ENCODE measurements around the gene PRF1.

Gene PRF1

GRCh38 chr10:70619271-70620019 is 16.9 kb upstream of the PRF1 start:
- H4K20me1 ChIP-seq (ENCODE audit: insufficient read depth, low read length), result no peaks in the 10 kb centered on the region
- no peak overlapping the region for H3K9ac ChIP-seq (ENCODE audit: low read length)
- no peaks in the 10 kb centered on the region for H3K79me2 ChIP-seq (ENCODE audit: low read length)
- peaks cover 3% of the 10 kb centered on the region; the same call in 1 of the 2 replicates for H3K27me3 ChIP-seq (ENCODE audit: low read depth, low read length)
- no peak for TF ChIP-seq EZH2phosphoT487 (IDR thresholded peaks at IDR 0.05; ENCODE audit: low read depth)
- peak; percentile 41 for TF ChIP-seq CTCF (IDR thresholded peaks at IDR 0.05; ENCODE audit: low read depth, low read length)
- no peaks in the 10 kb centered on the region for H3K9me3 ChIP-seq (ENCODE audit: insufficient read depth, low read length)
- H3K4me3 ChIP-seq (ENCODE audit: low read length), result no peak overlapping the region
- no peak overlapping the region for H3K4me2 ChIP-seq (ENCODE audit: low read length)
- H3K27ac ChIP-seq (ENCODE audit: low read length), result no peak overlapping the region
- H3K36me3 ChIP-seq (replicated peaks; ENCODE audit: low read depth, low read length), result no peaks in the 10 kb centered on the region
- H2AFZ ChIP-seq (ENCODE audit: low read depth, low read length), result no peak overlapping the region
- peaks cover 10% of the 10 kb centered on the region; the same call in 1 of the 2 replicates for H3K4me1 ChIP-seq (ENCODE audit: low read length)

- no peak for TF ChIP-seq EZH2phosphoT487 (IDR thresholded peaks at IDR 0.05; ENCODE audit: low read depth)
- no peak for TF ChIP-seq CTCF (IDR thresholded peaks at IDR 0.05; ENCODE audit: low read depth, low read length)
- no peak overlapping the region for H3K4me2 ChIP-seq (ENCODE audit: low read length)
- H3K79me2 ChIP-seq (ENCODE audit: low read length), result no peaks in the 10 kb centered on the region
- no peak overlapping the region for H3K27ac ChIP-seq (ENCODE audit: low read length)
- peaks cover 10% of the 10 kb centered on the region; the same call in 1 of the 2 replicates for H3K4me1 ChIP-seq (ENCODE audit: low read length)
- no peaks in the 10 kb centered on the region for H3K36me3 ChIP-seq (replicated peaks; ENCODE audit: low read depth, low read length)
- H3K27me3 ChIP-seq (ENCODE audit: low read depth, low read length), result peaks cover 3% of the 10 kb centered on the region; the same call in 1 of the 2 replicates
- H4K20me1 ChIP-seq (ENCODE audit: insufficient read depth, low read length), result no peaks in the 10 kb centered on the region
- no peak overlapping the region for H3K4me3 ChIP-seq (ENCODE audit: low read length)
- no peak overlapping the region for H3K9ac ChIP-seq (ENCODE audit: low read length)
- H2AFZ ChIP-seq (ENCODE audit: low read depth, low read length), result no peak overlapping the region
- H3K9me3 ChIP-seq (ENCODE audit: insufficient read depth, low read length), result no peaks in the 10 kb centered on the region
These were observed 16.1 kb upstream of the PRF1 start for GRCh38 chr10:70618663-70619062.

GRCh38 chr10:70617798-70618568 is 15.4 kb upstream of the PRF1 start:
- no peak overlapping the region for H3K4me3 ChIP-seq (ENCODE audit: low read length)
- peaks cover 3% of the 10 kb centered on the region; the same call in 1 of the 2 replicates for H3K27me3 ChIP-seq (ENCODE audit: low read depth, low read length)
- H3K36me3 ChIP-seq (replicated peaks; ENCODE audit: low read depth, low read length), result no peaks in the 10 kb centered on the region
- H4K20me1 ChIP-seq (ENCODE audit: insufficient read depth, low read length), result no peaks in the 10 kb centered on the region
- H3K4me2 ChIP-seq (ENCODE audit: low read length), result no peak overlapping the region
- TF ChIP-seq EZH2phosphoT487 (IDR thresholded peaks at IDR 0.05; ENCODE audit: low read depth) (no peak), CTCF (IDR thresholded peaks at IDR 0.05; ENCODE audit: low read depth, low read length) (no peak)
- no peaks in the 10 kb centered on the region for H3K79me2 ChIP-seq (ENCODE audit: low read length)
- H3K9ac ChIP-seq (ENCODE audit: low read length), result no peak overlapping the region
- no peak overlapping the region for H2AFZ ChIP-seq (ENCODE audit: low read depth, low read length)
- H3K4me1 ChIP-seq (ENCODE audit: low read length), result peaks cover 10% of the 10 kb centered on the region; the same call in 1 of the 2 replicates
- H3K9me3 ChIP-seq (ENCODE audit: insufficient read depth, low read length), result no peaks in the 10 kb centered on the region
- H3K27ac ChIP-seq (ENCODE audit: low read length), result no peak overlapping the region

GRCh38 chr10:70616761-70617160 is 14.2 kb upstream of the PRF1 start:
- no peaks in the 10 kb centered on the region for H3K36me3 ChIP-seq (replicated peaks; ENCODE audit: low read depth, low read length)
- no peak overlapping the region for H3K27ac ChIP-seq (ENCODE audit: low read length)
- H3K4me2 ChIP-seq (ENCODE audit: low read length), result no peak overlapping the region

More at GRCh38 chr10:70616761-70617160, 14.2 kb upstream of the PRF1 start:
- Histone ChIP-seq H2AFZ (ENCODE audit: low read depth, low read length) (no peak overlapping the region), H3K79me2 (ENCODE audit: low read length) (no peaks in the 10 kb centered on the region), H4K20me1 (ENCODE audit: insufficient read depth, low read length) (no peaks in the 10 kb centered on the region), H3K4me3 (ENCODE audit: low read length) (no peak overlapping the region), H3K27me3 (ENCODE audit: low read depth, low read length) (peaks cover 3% of the 10 kb centered on the region; the same call in 1 of the 2 replicates), H3K9me3 (ENCODE audit: insufficient read depth, low read length) (no peaks in the 10 kb centered on the region), H3K9ac (ENCODE audit: low read length) (no peak overlapping the region), H3K4me1 (ENCODE audit: low read length) (peaks cover 10% of the 10 kb centered on the region; the same call in 1 of the 2 replicates)
- TF ChIP-seq EZH2phosphoT487 (IDR thresholded peaks at IDR 0.05; ENCODE audit: low read depth) (no peak), CTCF (IDR thresholded peaks at IDR 0.05; ENCODE audit: low read depth, low read length) (no peak)
